BJ (cell line): ENCODE data around the gene CNIH3. TPM values are rescaled to one million over a fixed set of nuclear protein-coding genes. Genes with fewer than 3 reads are reported as not detected.

Experiments
- CTCF ChIA-PET: fragments of 350-600 bp; formaldehyde crosslinking; extraction: SDS; loops from one replicate; lab custom pipeline; 2021; ENCODE audit warnings: antibody characterized with exemption, inconsistent platforms; lab: Yijun Ruan, JAX
- POLR2A ChIA-PET: fragments of 300-600 bp; sonication (Branson Sonifier 250); formaldehyde crosslinking; extraction: SDS; loops from one replicate; lab custom pipeline; 2021; ENCODE audit warnings: antibody characterized with exemption; lab: Charles Lee
- DNase-seq: peaks from one replicate; pipeline ENCODE4 v3.0.0-alpha.2; 2011; ENCODE audit warnings: low read depth
- H3K27me3 ChIP-seq: 2 replicates; pipeline ENCODE4 v1.6.0; 2011; ENCODE audit warnings: low read length; ENCODE audit not compliant: control insufficient read depth, insufficient read depth
- H3K36me3 ChIP-seq: 2 replicates; pipeline ENCODE4 v1.5.1; 2011; ENCODE audit warnings: low read length; ENCODE audit not compliant: control insufficient read depth, insufficient read depth
- H3K4me3 ChIP-seq: 2 replicates; pipeline ENCODE4 v1.5.1; 2011; ENCODE audit warnings: low read depth, mild to moderate bottlenecking, control low read depth, low read length
- CTCF ChIP-seq: IDR thresholded peaks from 2 replicates; pipeline ENCODE4 v1.5.1; 2011; ENCODE audit warnings: low read depth, mild to moderate bottlenecking, control low read depth, inconsistent platforms, low read length, moderate library complexity; ENCODE audit not compliant: insufficient read depth
- polyA plus RNA-seq: library from polyadenylated mRNA; depleted of rRNA; stranded (reverse); fragments of >200 nt; gene quantifications from 2 replicates; pipeline ENCODE4 v1.2.3, GENCODE V29; 2011

The CNIH3 gene
- polyA plus RNA-seq, 1 experiment: 2.9 TPM

GRCh38 chr1:224635356-224635755 is 19.2 kb downstream of the CNIH3 start:
- Histone ChIP-seq H3K36me3 (no peaks in the 10 kb centered on the region), H3K4me3 (no peak overlapping the region), H3K27me3 (no peaks in the 10 kb centered on the region)
- CTCF ChIA-PET: interaction anchor here (0.8 to 5.9 kb wide), 4 partner anchors 10 to 138 kb away, joined by 3 to 37 read pairs (median 4); no protein-coding TSS in a partner anchor
- DNase-seq: peak; percentile 47
- no peak for TF ChIP-seq CTCF
- POLR2A ChIA-PET: no interaction called here

- ChIA-PET POLR2A (no interaction called here), CTCF (no interaction called here)
- Histone ChIP-seq H3K36me3 (no peaks in the 10 kb centered on the region), H3K4me3 (no peak overlapping the region), H3K27me3 (no peaks in the 10 kb centered on the region)
- no peak for TF ChIP-seq CTCF
- DNase-seq: peak; percentile 63
Observed at GRCh38 chr1:224637515-224637914, 21.4 kb downstream of the CNIH3 start.

- TF ChIP-seq CTCF: no peak
- Histone ChIP-seq H3K4me3 (no peak overlapping the region), H3K27me3 (no peaks in the 10 kb centered on the region), H3K36me3 (no peaks in the 10 kb centered on the region)
- DNase-seq: no peak
- ChIA-PET POLR2A (no interaction called here), CTCF (no interaction called here)
Observed at GRCh38 chr1:224637936-224638335, 21.8 kb downstream of the CNIH3 start.

- DNase-seq: no peak
- TF ChIP-seq CTCF: no peak
- H3K27me3 ChIP-seq: no peaks in the 10 kb centered on the region
- H3K4me3 ChIP-seq: no peak overlapping the region
- H3K36me3 ChIP-seq: no peaks in the 10 kb centered on the region
- POLR2A ChIA-PET: no interaction called here
- CTCF ChIA-PET: no interaction called here
Observed at GRCh38 chr1:224639426-224639975, 23.4 kb downstream of the CNIH3 start.

GRCh38 chr1:224640018-224640417 is 23.9 kb downstream of the CNIH3 start:
- CTCF ChIA-PET: interaction anchor here (1.1 to 1.4 kb wide), 2 partner anchors 211 to 213 kb away, joined by 3 to 5 read pairs; no protein-coding TSS in a partner anchor
- no peak for TF ChIP-seq CTCF
- POLR2A ChIA-PET: no interaction called here
- Histone ChIP-seq H3K36me3 (no peaks in the 10 kb centered on the region), H3K27me3 (no peaks in the 10 kb centered on the region), H3K4me3 (no peak overlapping the region)
- DNase-seq: no peak
